ENCODE measurements around the gene FCRLB. TPM values are rescaled to one million over a fixed set of nuclear protein-coding genes. Genes with fewer than 3 reads are reported as not detected.

FCRLB gene
- total RNA-seq, 3 donors from 2014 or later, result 0.15 to 1.1 (median 0.33) TPM

DNA sequence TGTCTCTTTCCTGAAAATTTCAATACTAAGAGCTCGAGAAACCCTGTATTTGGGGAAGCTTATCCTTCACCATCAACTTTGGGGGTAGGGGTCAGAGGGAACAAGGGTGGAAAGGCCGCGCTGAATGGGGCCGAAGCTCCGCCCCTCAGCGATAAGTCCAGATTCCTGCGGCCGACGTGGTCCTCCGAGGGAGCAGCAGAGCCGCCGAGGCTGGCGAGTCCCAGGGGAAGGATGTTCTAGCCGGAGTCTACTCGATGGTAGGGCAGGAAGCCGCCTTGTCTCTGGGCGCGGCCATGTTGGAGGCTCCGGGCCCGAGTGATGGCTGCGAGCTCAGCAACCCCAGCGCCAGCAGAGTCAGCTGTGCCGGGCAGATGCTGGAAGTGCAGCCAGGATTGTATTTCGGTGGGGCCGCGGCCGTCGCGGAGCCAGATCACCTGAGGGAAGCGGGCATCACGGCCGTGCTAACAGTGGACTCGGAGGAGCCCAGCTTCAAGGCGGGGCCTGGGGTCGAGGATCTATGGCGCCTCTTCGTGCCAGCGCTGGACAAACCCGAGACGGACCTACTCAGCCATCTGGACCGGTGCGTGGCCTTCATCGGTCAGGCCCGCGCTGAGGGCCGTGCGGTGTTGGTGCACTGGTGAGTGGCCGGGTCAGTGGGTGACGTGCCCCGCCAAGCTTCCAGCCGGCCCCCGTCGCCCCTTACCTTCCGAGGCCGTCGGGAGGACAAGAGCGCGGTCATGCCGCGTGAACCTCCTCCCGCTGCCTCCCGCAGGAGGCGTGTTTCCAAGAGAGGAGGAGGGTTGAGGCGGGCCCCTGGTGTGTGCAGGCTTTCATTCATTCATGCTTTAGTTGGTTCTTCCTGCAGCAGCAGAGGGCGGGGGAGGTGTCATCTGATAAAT lies 28.4 kb downstream of the FCRLB start, which contains the start of gene DUSP12:
Gene DUSP12 (plus strand): TSS at position 278 of the 899 bp plus-strand sequence. CDS start 16 bp downstream, at position 294.
- intact Hi-C loops (cut with DNase I; ENCODE audit: low total_unique reads), result loop anchor here (10.0 kb wide), 1 partner anchor 265 kb away; no protein-coding TSS in a partner anchor

GRCh38 chr1:161763522-161764098 lies 42.3 kb downstream of the FCRLB start:
- Histone ChIP-seq H3K4me1 (no peaks in the 10 kb centered on the region), H3K27ac (no peak overlapping the region), H3K4me3 (no peak overlapping the region), H3K9me3 (no peaks in the 10 kb centered on the region), H3K27me3 (no peaks in the 10 kb centered on the region), H3K36me3 (no peaks in the 10 kb centered on the region)
- TF ChIP-seq, protein P1, sequence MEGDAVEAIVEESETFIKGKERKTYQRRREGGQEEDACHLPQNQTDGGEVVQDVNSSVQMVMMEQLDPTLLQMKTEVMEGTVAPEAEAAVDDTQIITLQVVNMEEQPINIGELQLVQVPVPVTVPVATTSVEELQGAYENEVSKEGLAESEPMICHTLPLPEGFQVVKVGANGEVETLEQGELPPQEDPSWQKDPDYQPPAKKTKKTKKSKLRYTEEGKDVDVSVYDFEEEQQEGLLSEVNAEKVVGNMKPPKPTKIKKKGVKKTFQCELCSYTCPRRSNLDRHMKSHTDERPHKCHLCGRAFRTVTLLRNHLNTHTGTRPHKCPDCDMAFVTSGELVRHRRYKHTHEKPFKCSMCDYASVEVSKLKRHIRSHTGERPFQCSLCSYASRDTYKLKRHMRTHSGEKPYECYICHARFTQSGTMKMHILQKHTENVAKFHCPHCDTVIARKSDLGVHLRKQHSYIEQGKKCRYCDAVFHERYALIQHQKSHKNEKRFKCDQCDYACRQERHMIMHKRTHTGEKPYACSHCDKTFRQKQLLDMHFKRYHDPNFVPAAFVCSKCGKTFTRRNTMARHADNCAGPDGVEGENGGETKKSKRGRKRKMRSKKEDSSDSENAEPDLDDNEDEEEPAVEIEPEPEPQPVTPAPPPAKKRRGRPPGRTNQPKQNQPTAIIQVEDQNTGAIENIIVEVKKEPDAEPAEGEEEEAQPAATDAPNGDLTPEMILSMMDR (IDR thresholded peaks at IDR 0.05), result peak in 2 of 3 donors; percentile 14 to 32
- no peak for TF ChIP-seq POLR2A (IDR thresholded peaks at IDR 0.05)
- no peak for TF ChIP-seq POLR2AphosphoS5 (IDR thresholded peaks at IDR 0.05)
- intact Hi-C loops (cut with DNase I; ENCODE audit: low total_unique reads), result no loop called here
- no peak for DNase-seq (ENCODE audit: low spot score in 2 of 2)

More for the DNA sequence above, 28.4 kb downstream of the FCRLB start, which contains the start of gene DUSP12:
- peaks cover 0 to 3% of the 10 kb centered on the region in 2 donors for H3K4me1 ChIP-seq
- H3K36me3 ChIP-seq, result no peaks in the 10 kb centered on the region
- DNase-seq (ENCODE audit: low spot score in 2 of 2), result peak; percentile 85 to 89
- H3K9me3 ChIP-seq, result no peaks in the 10 kb centered on the region
- H3K27ac ChIP-seq, result peak within 1 kb of the TSS; percentile 67 to 85
- TF ChIP-seq, protein P1 (IDR thresholded peaks at IDR 0.05), result no peak
- TF ChIP-seq POLR2AphosphoS5 (IDR thresholded peaks at IDR 0.05) (peak; percentile 53 to 63 (median 58)), POLR2A (IDR thresholded peaks at IDR 0.05) (no peak)
- no peaks in the 10 kb centered on the region for H3K27me3 ChIP-seq
- peak within 1 kb of the TSS; percentile 76 to 81 (median 78) for H3K4me3 ChIP-seq

GRCh38 chr1:161766102-161766981 lies 45.0 kb downstream of the FCRLB start, which contains the start of gene ATF6:
Gene ATF6 (plus strand): TSS chr1:161766320. CDS start chr1:161766361, 41 bp downstream.
- TF ChIP-seq POLR2AphosphoS5 (IDR thresholded peaks at IDR 0.05), result peak; percentile 93 to 96 (median 95)
- peak; percentile 78 for TF ChIP-seq POLR2A (IDR thresholded peaks at IDR 0.05)
- TF ChIP-seq, protein P1 (IDR thresholded peaks at IDR 0.05), result peak in 1 of 3 donors; percentile 34
- Histone ChIP-seq H3K36me3 (no peaks in the 10 kb centered on the region), H3K4me3 (peak within 1 kb of the TSS; percentile 59 to 73 (median 61)), H3K27ac (peak within 1 kb of the TSS; percentile 88 to 89), H3K9me3 (no peaks in the 10 kb centered on the region), H3K4me1 (no peaks in the 10 kb centered on the region), H3K27me3 (no peaks in the 10 kb centered on the region)
- intact Hi-C loops (cut with DNase I; ENCODE audit: low total_unique reads), result no loop called here
- DNase-seq (ENCODE audit: low spot score in 2 of 2), result peak; percentile 88 to 89

DNA sequence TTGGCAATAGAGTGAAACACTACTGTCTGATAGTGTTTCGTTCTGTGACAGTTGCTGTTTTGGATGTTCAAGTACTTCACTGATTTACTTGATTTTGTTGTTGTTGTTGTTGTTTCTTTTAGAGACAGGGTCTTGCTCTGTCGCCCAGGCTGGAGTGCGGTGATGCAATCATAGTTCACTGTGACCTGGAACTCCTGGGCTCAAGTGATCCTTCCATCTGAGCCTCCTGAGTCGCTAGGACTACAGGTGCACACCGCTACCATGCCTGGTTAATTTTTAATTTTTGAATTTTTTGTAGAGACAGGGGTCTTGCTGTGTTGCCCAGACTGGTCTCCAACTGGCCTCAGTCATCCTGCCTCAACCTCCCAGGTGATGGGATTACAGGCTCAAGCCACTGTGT lies 47.1 kb downstream of the FCRLB start:
- no peaks in the 10 kb centered on the region for H3K27me3 ChIP-seq
- no peak overlapping the region for H3K4me3 ChIP-seq
- TF ChIP-seq, protein P1 (IDR thresholded peaks at IDR 0.05), result no peak
- no peak for TF ChIP-seq POLR2A (IDR thresholded peaks at IDR 0.05)
- no peak for TF ChIP-seq POLR2AphosphoS5 (IDR thresholded peaks at IDR 0.05)
- intact Hi-C loops (cut with DNase I; ENCODE audit: low total_unique reads), result no loop called here
- no peak overlapping the region for H3K27ac ChIP-seq
- no peaks in the 10 kb centered on the region for H3K36me3 ChIP-seq
- no peaks in the 10 kb centered on the region for H3K4me1 ChIP-seq
- DNase-seq (ENCODE audit: low spot score in 2 of 2), result no peak
- no peaks in the 10 kb centered on the region for H3K9me3 ChIP-seq

Measured in breast epithelium (tissue), 4 donors.